HepG2 (cell line): Measurements from ENCODE around the gene MYLK. TPM values are rescaled to one million over a fixed set of nuclear protein-coding genes. Genes with fewer than 3 reads are reported as not detected.
A peak's percentile ranks its signal among the peaks of the same experiment; 100 is the strongest.

Source experiments
- ADNP ChIP-seq: sonication (generic); formaldehyde crosslinking; IDR thresholded peaks from 2 replicates; pipeline ENCODE4 v1.4.0; 2020; ENCODE audit warnings: missing genetic modification reagents
- EP300 ChIP-seq, 3 experiments: sonication (generic) in 1 of 3; formaldehyde crosslinking in 1 of 3; IDR thresholded peaks; 2 replicates each; pipeline versions ENCODE4 v1.5.1 to v1.6.1; 2011 to 2020; ENCODE audit warnings: low read depth in 2 of 3, low read length in 2 of 3, borderline replicate concordance in 1 of 3, improper control_type of control experiment in 1 of 3, mild to moderate bottlenecking in 1 of 3, missing genetic modification reagents in 1 of 3, moderate library complexity in 1 of 3
- EZH2 ChIP-seq: conservative IDR thresholded peaks from 2 replicates; pipeline ENCODE4 v1.6.1; 2012; ENCODE audit warnings: mild to moderate bottlenecking, low read depth, low read length, moderate library complexity
- FOXK1 ChIP-seq: sonication (generic); formaldehyde crosslinking; IDR thresholded peaks from 2 replicates; pipeline ENCODE4 v1.4.0; 2020; ENCODE audit warnings: low read depth, missing genetic modification reagents, borderline replicate concordance
- HNRNPUL1 ChIP-seq: fragments of 200-400 bp; formaldehyde crosslinking; IDR thresholded peaks from 2 replicates; pipeline ENCODE4 v1.6.1; 2017; ENCODE audit warnings: low read depth, mild to moderate bottlenecking, low read length, moderate library complexity
- HOXA3 ChIP-seq: sonication (generic); formaldehyde crosslinking; IDR thresholded peaks from 2 replicates; pipeline ENCODE4 v1.5.0; 2020; ENCODE audit warnings: missing genetic modification reagents
- IKZF5 ChIP-seq: IDR thresholded peaks from 2 replicates; pipeline ENCODE4 v1.6.1; 2018; ENCODE audit warnings: missing genetic modification reagents, mild to moderate bottlenecking, missing compliant biosample characterization
- IRF2 ChIP-seq: IDR thresholded peaks from 2 replicates; pipeline ENCODE4 v1.6.1; 2018; ENCODE audit warnings: missing genetic modification reagents, missing compliant biosample characterization
- IRX3 ChIP-seq: sonication (generic); formaldehyde crosslinking; IDR thresholded peaks from 2 replicates; pipeline ENCODE4 v1.8.1; 2023; ENCODE audit warnings: mild to moderate bottlenecking, low read depth, missing genetic modification reagents, borderline replicate concordance
- ISL2 ChIP-seq: sonication (generic); formaldehyde crosslinking; IDR thresholded peaks from 2 replicates; pipeline ENCODE4 v1.5.0; 2020; ENCODE audit warnings: missing genetic modification reagents
- JDP2 ChIP-seq: sonication (generic); formaldehyde crosslinking; IDR thresholded peaks from 2 replicates; pipeline ENCODE4 v1.8.1; 2022; ENCODE audit warnings: missing genetic modification reagents, borderline replicate concordance
- KDM1A ChIP-seq: IDR thresholded peaks from 2 replicates; pipeline ENCODE4 v1.6.1; 2016; ENCODE audit warnings: missing compliant biosample characterization
- KLF16 ChIP-seq, 2 experiments: sonication (generic) in 1 of 2; formaldehyde crosslinking in 1 of 2; IDR thresholded peaks; 2 replicates each; pipeline versions ENCODE4 v1.6.1 to v1.8.0; 2016 to 2023; ENCODE audit warnings: missing genetic modification reagents in 2 of 2, missing compliant biosample characterization in 1 of 2
- MZF1 ChIP-seq: sonication (generic); formaldehyde crosslinking; IDR thresholded peaks from 2 replicates; pipeline ENCODE4 v1.8.1; 2023; ENCODE audit warnings: mild to moderate bottlenecking, missing genetic modification reagents, borderline replicate concordance
- NFIC ChIP-seq: IDR thresholded peaks from 2 replicates; pipeline ENCODE4 v1.6.1; 2012; ENCODE audit warnings: mild to moderate bottlenecking, low read length, inconsistent platforms
- NONO ChIP-seq, 2 experiments: fragments of 450-650 bp in 1 of 2; sonication (generic) in 1 of 2; formaldehyde crosslinking in 1 of 2; IDR thresholded peaks in 1 of 2; conservative IDR thresholded peaks in 1 of 2; 2 replicates each; pipeline versions ENCODE4 v1.6.1 to v1.8.0; 2017 to 2022; ENCODE audit warnings: mild to moderate bottlenecking in 1 of 2, missing genetic modification reagents in 1 of 2, moderate library complexity in 1 of 2
- POLR2AphosphoS5 ChIP-seq: IDR thresholded peaks from 2 replicates; pipeline ENCODE4 v1.6.1; 2012; ENCODE audit warnings: low read depth, low read length
- RXRA ChIP-seq: sonication (generic); formaldehyde crosslinking; IDR thresholded peaks from 2 replicates; pipeline ENCODE4 v1.5.1; 2020; ENCODE audit warnings: missing genetic modification reagents
- SPEN ChIP-seq: sonication (generic); formaldehyde crosslinking; IDR thresholded peaks from 2 replicates; pipeline ENCODE4 v1.5.1; 2020; ENCODE audit warnings: low read depth, mild to moderate bottlenecking, missing genetic modification reagents
- ZGPAT ChIP-seq: IDR thresholded peaks from 2 replicates; pipeline ENCODE4 v1.6.1; 2016; ENCODE audit warnings: mild to moderate bottlenecking
- ZNF136 ChIP-seq: sonication (generic); formaldehyde crosslinking; IDR thresholded peaks from 2 replicates; pipeline ENCODE4 v1.8.1; 2022; ENCODE audit warnings: low read depth, mild to moderate bottlenecking, moderate library complexity, missing genetic modification reagents
- ZNF441 ChIP-seq: sonication (generic); formaldehyde crosslinking; IDR thresholded peaks from 2 replicates; pipeline ENCODE4 v1.7.0; 2021; ENCODE audit warnings: missing genetic modification reagents, borderline replicate concordance
- ZNF572 ChIP-seq: sonication (generic); formaldehyde crosslinking; IDR thresholded peaks from 2 replicates; pipeline ENCODE4 v1.5.1; 2020; ENCODE audit warnings: mild to moderate bottlenecking, missing genetic modification reagents
- ZNF574 ChIP-seq: sonication (generic); formaldehyde crosslinking; IDR thresholded peaks from 2 replicates; pipeline ENCODE4 v1.4.0; 2020; ENCODE audit warnings: missing genetic modification reagents
- ZNF773 ChIP-seq: sonication (generic); formaldehyde crosslinking; IDR thresholded peaks from 2 replicates; pipeline ENCODE4 v1.4.0; 2020; ENCODE audit warnings: missing genetic modification reagents, borderline replicate concordance
- polyA plus RNA-seq, 8 experiments: library from polyadenylated mRNA; depleted of rRNA in 3 of 8; stranded (reverse) in 7 of 8; unstranded in 1 of 8; fragments of >200 nt; fragmentation: Illumina TruSeq in 4 of 8; extraction: Trizol in 4 of 8; gene quantifications; 2 replicates each; pipeline versions ENCODE4 v1.2.1 to v1.2.3, GENCODE V29; 2011 to 2016; ENCODE audit warnings: low read depth in 4 of 8, missing spikeins in 1 of 8, mixed read lengths in 1 of 8; ENCODE audit not compliant: insufficient read depth in 1 of 8
- total RNA-seq, 5 experiments: library from RNA; depleted of rRNA; stranded (reverse); fragments of >200 nt; fragmentation: Illumina TruSeq; extraction: Trizol; gene quantifications; 2 replicates each; pipeline ENCODE4 v1.2.3, GENCODE V29; 2016; ENCODE audit warnings: low read depth in 1 of 5

MYLK gene
- total and polyA plus RNA-seq, 2 of the 13 experiments (the other 11 are each of a cell fraction or from before 2014, with no cell fraction given) = 10.6 to 34.9 TPM

- no peak for TF ChIP-seq ZNF572 (CRISPR knock-in tag)
- peak; percentile 86 for TF ChIP-seq IKZF5 (CRISPR knock-in tag)
- TF ChIP-seq HOXA3 = peak; percentile 49; the same call in 1 of the 2 replicates
- peak; percentile 80 for TF ChIP-seq ZGPAT (CRISPR knock-in tag)
- TF ChIP-seq ZNF441 (CRISPR knock-in tag) = peak; percentile 32; the same call in 1 of the 2 replicates
- TF ChIP-seq ZNF773 (CRISPR knock-in tag) = no peak
- no peak for TF ChIP-seq NONO (IDR thresholded peaks at IDR 0.05)
- peak; percentile 33; the same call in 1 of the 2 replicates for TF ChIP-seq NONO (CRISPR knock-in tag; conservative IDR thresholded peaks at IDR 0.05)
- peak; percentile 55; the same call in 1 of the 2 replicates for TF ChIP-seq ZNF574
- peak; percentile 49; the same call in 1 of the 2 replicates for TF ChIP-seq RXRA (CRISPR knock-in tag)
- no peak for TF ChIP-seq ADNP
- no peak for TF ChIP-seq JDP2
- TF ChIP-seq KLF16 (CRISPR knock-in tag; IDR thresholded peaks at IDR 0.05) = 0 out of 4 replicates have a peak, but pooled peaks of 1 of the 2 experiments have one; percentile 27
- peak; percentile 35; the same call in 1 of the 2 replicates for TF ChIP-seq FOXK1 (CRISPR knock-in tag)
- TF ChIP-seq KDM1A (CRISPR knock-in tag) = no peak
- TF ChIP-seq NFIC = peak; percentile 58; the same call in 1 of the 2 replicates
- TF ChIP-seq ZNF136 = peak; percentile 86; the same call in 1 of the 2 replicates
- no peak for TF ChIP-seq IRX3 (CRISPR knock-in tag)
- TF ChIP-seq ISL2 = peak; percentile 52; the same call in 1 of the 2 replicates
- no peak; a peak in 1 of 4 replicates for TF ChIP-seq EP300 (IDR thresholded peaks at IDR 0.05; ENCODE audit: low read depth in 2 of 2, low read length in 2 of 2)
- TF ChIP-seq EP300 (CRISPR knock-in tag; IDR thresholded peaks at IDR 0.05; ENCODE audit: borderline replicate concordance) = peak; percentile 36; the same call in 1 of the 2 replicates
- peak; percentile 91 for TF ChIP-seq IRF2 (CRISPR knock-in tag)
- TF ChIP-seq SPEN (CRISPR knock-in tag) = no peak
- peak; percentile 97 for TF ChIP-seq HNRNPUL1
- no peak for TF ChIP-seq EZH2
- TF ChIP-seq POLR2AphosphoS5 = no peak; the same call in 1 of the 2 replicates
- no peak for TF ChIP-seq MZF1
Measured at GRCh38 chr3:123755085-123755484, 129.0 kb downstream of the MYLK start (continued).
